ENCODE results near the gene SPSB2.

GRCh38 chr12:6914947-6915788 is 42.1 kb upstream of the SPSB2 start:
- TF ChIP-seq POLR2AphosphoS5 (IDR thresholded peaks at IDR 0.05; ENCODE audit: low read depth, low read length), result no peak
- TF ChIP-seq REST (IDR thresholded peaks at IDR 0.05; ENCODE audit: insufficient read depth in 1 of 2, low read depth in 2 of 2, low read length in 2 of 2), result no peak
